Left lung (tissue), 10 donors: ENCODE results near the gene RNF6. TPM values are rescaled to one million over a fixed set of nuclear protein-coding genes. Genes with fewer than 3 reads are reported as not detected.

ENCODE experiments used
- ATAC-seq: fragments of 200-7000 bp; cut with Tn5 transposase; one replicate; pipeline ENCODE4 v1.9.1; 2020; ENCODE audit warnings: moderate library complexity
- DNase-seq, 4 donors: peaks; one replicate each; pipeline ENCODE4 v3.0.0-alpha.2; 2013 to 2020
- H3K27ac ChIP-seq, 2 donors: fragments of 200-600 bp; sonication (generic) in 1 of 2; one replicate each; pipeline versions ENCODE4 v1.5.0 to v1.8.0; 2020 to 2021
- H3K27me3 ChIP-seq, 2 donors: fragments of 200-600 bp; sonication (generic) in 1 of 2; one replicate each; pipeline versions ENCODE4 v1.5.0 to v1.8.0; 2020 to 2021
- H3K36me3 ChIP-seq, 2 donors: fragments of 200-600 bp; sonication (generic) in 1 of 2; one replicate each; pipeline versions ENCODE4 v1.5.0 to v1.8.0; 2020 to 2021
- H3K4me1 ChIP-seq, 2 donors: fragments of 200-600 bp; one replicate each; pipeline ENCODE4 v1.8.0; 2021
- H3K4me3 ChIP-seq, 2 donors: fragments of 200-600 bp; sonication (generic) in 1 of 2; one replicate each; pipeline versions ENCODE4 v1.5.0 to v1.8.0; 2020 to 2021; ENCODE audit warnings: mild to moderate bottlenecking in 1 of 2
- H3K9me3 ChIP-seq, 2 donors: fragments of 200-600 bp; sonication (generic) in 1 of 2; one replicate each; pipeline versions ENCODE4 v1.5.0 to v1.8.0; 2020 to 2021
- CTCF ChIP-seq, 2 donors: fragments of 200-600 bp; sonication (generic) in 1 of 2; IDR thresholded peaks; one replicate each; pipeline versions ENCODE4 v1.5.0 to v1.8.0; 2021; ENCODE audit warnings: antibody characterized with exemption in 2 of 2
- intact Hi-C, 2 donors: fragments of 100-400 bp; cut with DNase I; formaldehyde crosslinking; loops; one replicate each; pipeline versions ENCODE4 v1.11.2 to v1.14.2; 2022
- polyA plus RNA-seq, 6 donors: library from polyadenylated mRNA; unstranded; fragments of 120-200 nt; gene quantifications; one replicate each; pipeline ENCODE4 v1.2.1, GENCODE V29; 2013; ENCODE audit not compliant: insufficient read length in 6 of 6
- total RNA-seq, 2 donors: library from RNA; stranded (reverse); fragmentation: NEBNext Ultra II Directional; extraction: Animal tissue kit (Norgen Biotek cat#: 25700); gene quantifications; one replicate each; pipeline ENCODE4 v1.2.1, GENCODE V29; 2021
- donor health status: DM: no; HTN: yes; CAD: no.
- donor health status: DM: no; HTN: no; CAD: no.

Gene RNF6
- total and polyA plus RNA-seq, 8 donors = 24.6 to 33.1 (median 28.0) TPM

DNA sequence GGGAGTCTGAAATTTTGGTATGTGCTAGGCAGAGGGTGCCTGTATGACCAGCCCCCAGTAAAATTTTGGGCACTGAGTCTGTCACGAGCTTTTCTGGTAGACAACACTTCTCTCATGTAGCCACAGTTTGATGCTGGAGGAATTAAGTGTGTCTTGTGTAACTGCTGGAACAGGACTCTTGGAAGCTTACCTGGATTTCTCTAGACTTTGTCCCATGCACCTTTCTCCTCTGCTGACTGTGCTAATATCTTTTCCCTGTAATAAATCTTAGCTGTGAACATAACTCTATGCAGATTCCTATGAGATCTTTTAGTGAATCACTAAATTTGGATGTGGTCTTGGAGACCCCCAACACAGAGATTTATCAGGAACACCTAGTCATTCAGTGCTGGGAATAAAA, 13.8 kb downstream of the RNF6 start:
- H3K9me3 ChIP-seq = no peaks in the 10 kb centered on the region
- DNase-seq (no peak), ATAC-seq (no peak)
- no peak overlapping the region for H3K27ac ChIP-seq
- intact Hi-C loops = no loop called here
- H3K4me3 ChIP-seq = no peak overlapping the region
- no peaks in the 10 kb centered on the region for H3K4me1 ChIP-seq
- peaks cover 0 to 90% of the 10 kb centered on the region in 2 donors for H3K36me3 ChIP-seq
- H3K27me3 ChIP-seq = no peaks in the 10 kb centered on the region
- TF ChIP-seq CTCF (IDR thresholded peaks at IDR 0.05) = no peak

GRCh38 chr13:26202365-26202972, 19.6 kb downstream of the RNF6 start:
- intact Hi-C loops = no loop called here

DNA sequence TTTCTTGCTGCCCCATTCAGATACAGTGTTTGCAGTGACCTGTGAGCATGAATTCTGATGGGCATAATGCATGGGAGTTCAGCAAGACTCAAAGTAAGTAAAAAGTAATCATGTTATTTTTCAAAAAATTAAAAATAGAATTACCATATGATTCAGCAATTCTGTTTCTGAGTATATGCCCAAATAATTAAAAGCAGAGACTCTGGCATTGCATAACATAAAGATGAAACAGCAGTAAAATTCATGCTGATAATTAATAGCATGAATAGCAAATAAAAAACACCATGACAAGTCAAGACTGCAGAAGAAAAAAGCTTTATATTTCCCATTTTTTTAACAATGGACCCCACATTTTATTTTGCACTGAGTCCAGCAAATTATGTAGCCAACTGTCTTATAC, 21.3 kb downstream of the RNF6 start:
- DNase-seq (no peak), ATAC-seq (no peak)
- TF ChIP-seq CTCF (IDR thresholded peaks at IDR 0.05) = no peak
- no peak overlapping the region for H3K27ac ChIP-seq
- peaks cover 0 to 20% of the 10 kb centered on the region in 2 donors for H3K36me3 ChIP-seq
- peaks cover 0 to 9% of the 10 kb centered on the region in 2 donors for H3K9me3 ChIP-seq
- H3K27me3 ChIP-seq = no peaks in the 10 kb centered on the region
- H3K4me1 ChIP-seq = no peaks in the 10 kb centered on the region
- no peak overlapping the region for H3K4me3 ChIP-seq
- intact Hi-C loops = no loop called here

More at GRCh38 chr13:26202365-26202972, 19.6 kb downstream of the RNF6 start:
- H3K27me3 ChIP-seq = no peaks in the 10 kb centered on the region
- ATAC-seq (no peak), DNase-seq (no peak)
- no peak for TF ChIP-seq CTCF (IDR thresholded peaks at IDR 0.05)
- no peaks in the 10 kb centered on the region for H3K9me3 ChIP-seq
- H3K4me3 ChIP-seq = no peak overlapping the region
- H3K36me3 ChIP-seq = peaks cover 0 to 35% of the 10 kb centered on the region in 2 donors
- H3K4me1 ChIP-seq = no peaks in the 10 kb centered on the region
- H3K27ac ChIP-seq = no peak overlapping the region

- no peak for ATAC-seq
- no peak for TF ChIP-seq CTCF (IDR thresholded peaks at IDR 0.05)
- intact Hi-C loops = no loop called here
Measured at GRCh38 chr13:26198116-26198515, 24.0 kb downstream of the RNF6 start.

DNA sequence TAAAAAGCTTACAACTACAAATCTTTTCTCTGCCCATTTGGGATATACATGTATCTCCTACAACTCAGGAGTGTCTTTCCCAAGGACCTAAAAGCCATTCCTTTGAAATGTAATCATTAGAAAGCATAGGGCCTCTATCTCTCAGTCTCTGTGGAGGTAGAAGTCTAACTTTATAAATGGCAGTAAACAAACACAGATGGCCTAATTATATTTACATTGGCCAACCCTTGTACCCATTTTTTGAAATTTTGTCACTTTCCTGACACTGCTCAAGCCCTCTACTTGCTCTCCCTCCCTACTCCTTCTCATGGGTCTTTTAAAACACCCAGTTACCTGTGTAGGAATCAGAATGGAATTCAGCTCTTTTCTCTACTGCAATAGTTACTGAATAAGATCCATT, 24.8 kb downstream of the RNF6 start:
- Histone ChIP-seq H3K36me3 (no peaks in the 10 kb centered on the region), H3K4me1 (no peaks in the 10 kb centered on the region), H3K27ac (no peak overlapping the region), H3K27me3 (no peaks in the 10 kb centered on the region), H3K4me3 (no peak overlapping the region), H3K9me3 (peaks cover 0 to 21% of the 10 kb centered on the region in 2 donors)
- ATAC-seq (no peak), DNase-seq (no peak)
- intact Hi-C loops = no loop called here
- no peak for TF ChIP-seq CTCF (IDR thresholded peaks at IDR 0.05)

More at GRCh38 chr13:26198116-26198515, 24.0 kb downstream of the RNF6 start:
- no peaks in the 10 kb centered on the region for H3K36me3 ChIP-seq
- H3K27ac ChIP-seq = no peak overlapping the region
- no peaks in the 10 kb centered on the region for H3K4me1 ChIP-seq
- no peak for DNase-seq
- no peak overlapping the region for H3K4me3 ChIP-seq
- H3K27me3 ChIP-seq = no peaks in the 10 kb centered on the region
- peaks cover 0 to 21% of the 10 kb centered on the region in 2 donors for H3K9me3 ChIP-seq
